ENCODE data around the gene DET1. TPM values are rescaled to one million over a fixed set of nuclear protein-coding genes. Genes with fewer than 3 reads are reported as not detected.

DET1 gene
- total and polyA plus RNA-seq, 2 donors from 2014 or later: 3.9 to 6.8 TPM

DNA sequence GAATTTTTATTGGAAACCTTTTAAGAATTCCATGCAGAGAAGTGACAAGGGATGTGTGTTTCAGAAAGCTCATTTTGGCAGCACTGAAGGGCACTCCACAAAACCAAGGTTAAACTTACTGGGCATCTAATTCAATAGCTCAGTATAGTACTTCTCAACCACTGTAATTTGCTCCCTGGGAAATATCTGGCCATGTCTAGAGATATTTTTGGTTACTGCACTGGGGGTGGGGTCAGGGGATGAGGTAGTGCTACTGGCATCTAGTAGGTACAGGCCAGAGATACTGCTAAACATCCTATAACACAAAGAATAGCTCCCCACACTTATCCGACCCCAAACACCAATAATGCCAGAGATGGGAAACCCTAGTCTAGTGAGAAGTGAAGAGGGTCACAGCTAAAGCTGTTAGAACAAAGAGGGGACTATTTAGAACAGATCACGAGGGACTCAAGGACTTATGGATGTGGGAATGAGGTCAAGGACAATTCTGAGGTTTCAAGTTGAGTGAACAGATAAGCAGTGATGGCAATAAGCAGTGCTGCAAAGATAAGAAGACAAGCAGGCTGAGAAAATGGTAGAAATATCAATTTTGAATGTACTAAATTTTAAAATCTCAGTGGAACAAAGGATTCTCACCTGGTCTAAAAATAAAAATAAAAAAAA lies 82.5 kb downstream of the DET1 start:
- no peak for FAIRE-seq
- H3K36me3 ChIP-seq (ENCODE audit: control insufficient read depth in 2 of 3, insufficient read depth in 3 of 3, low read length in 3 of 3): peaks cover 12 to 37% (median 32%) of the 10 kb centered on the region in 3 donors

More for the DNA sequence above, 82.5 kb downstream of the DET1 start:
- H3K4me1 ChIP-seq (ENCODE audit: control insufficient read depth in 2 of 3, insufficient read depth in 2 of 3, low read depth in 1 of 3, low read length in 3 of 3): peaks cover 3 to 15% (median 5%) of the 10 kb centered on the region in 3 donors
- no peaks in the 10 kb centered on the region for H3K27me3 ChIP-seq (ENCODE audit: control insufficient read depth, insufficient read depth, low read length)
- H3K9me3 ChIP-seq (ENCODE audit: control insufficient read depth in 2 of 3, insufficient read depth in 1 of 3, low read length in 3 of 3): no peaks in the 10 kb centered on the region
- intact Hi-C loops (cut with DNase I): no loop called here
- DNase-seq: no peak
- no peak overlapping the region for H3K4me3 ChIP-seq (ENCODE audit: low read length in 3 of 3)
- H3K9ac ChIP-seq (ENCODE audit: low read length in 3 of 3): no peak overlapping the region
- no peak overlapping the region for H3K27ac ChIP-seq (ENCODE audit: low read depth in 2 of 2, low read length in 2 of 2)
- TF ChIP-seq, protein P1, sequence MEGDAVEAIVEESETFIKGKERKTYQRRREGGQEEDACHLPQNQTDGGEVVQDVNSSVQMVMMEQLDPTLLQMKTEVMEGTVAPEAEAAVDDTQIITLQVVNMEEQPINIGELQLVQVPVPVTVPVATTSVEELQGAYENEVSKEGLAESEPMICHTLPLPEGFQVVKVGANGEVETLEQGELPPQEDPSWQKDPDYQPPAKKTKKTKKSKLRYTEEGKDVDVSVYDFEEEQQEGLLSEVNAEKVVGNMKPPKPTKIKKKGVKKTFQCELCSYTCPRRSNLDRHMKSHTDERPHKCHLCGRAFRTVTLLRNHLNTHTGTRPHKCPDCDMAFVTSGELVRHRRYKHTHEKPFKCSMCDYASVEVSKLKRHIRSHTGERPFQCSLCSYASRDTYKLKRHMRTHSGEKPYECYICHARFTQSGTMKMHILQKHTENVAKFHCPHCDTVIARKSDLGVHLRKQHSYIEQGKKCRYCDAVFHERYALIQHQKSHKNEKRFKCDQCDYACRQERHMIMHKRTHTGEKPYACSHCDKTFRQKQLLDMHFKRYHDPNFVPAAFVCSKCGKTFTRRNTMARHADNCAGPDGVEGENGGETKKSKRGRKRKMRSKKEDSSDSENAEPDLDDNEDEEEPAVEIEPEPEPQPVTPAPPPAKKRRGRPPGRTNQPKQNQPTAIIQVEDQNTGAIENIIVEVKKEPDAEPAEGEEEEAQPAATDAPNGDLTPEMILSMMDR (IDR thresholded peaks at IDR 0.05; ENCODE audit: borderline replicate concordance, extremely low read depth, insufficient read depth): no peak

Other genes with a start within 250 kb of the DET1 start
- gene MRPL46, start 79.3 kb downstream of the DET1 start, total RNA-seq: 24.7 TPM
- 73.4 TPM for gene MRPL46, start 79.3 kb downstream of the DET1 start, polyA plus RNA-seq (ENCODE audit: insufficient read depth, low read depth, low replicate concordance)
- gene MRPS11, start 79.0 kb downstream of the DET1 start, total RNA-seq: 35.2 TPM
- gene MRPS11, start 79.0 kb downstream of the DET1 start, polyA plus RNA-seq (ENCODE audit: insufficient read depth, low read depth, low replicate concordance): 96.8 TPM
- gene AEN, start 74.7 kb upstream of the DET1 start, total RNA-seq: 17.4 TPM
- 6.2 TPM for gene AEN, start 74.7 kb upstream of the DET1 start, polyA plus RNA-seq (ENCODE audit: insufficient read depth, low read depth, low replicate concordance)
- gene ISG20, start 92.3 kb upstream of the DET1 start, total RNA-seq: 25.5 TPM
- 7.3 TPM for gene ISG20, start 92.3 kb upstream of the DET1 start, polyA plus RNA-seq (ENCODE audit: insufficient read depth, low read depth, low replicate concordance)